KMS-11 (cell line): ENCODE measurements around the gene MBL2.

ENCODE experiments used
- H2AFZ ChIP-seq: fragments of 200-600 bp; sonication (generic); 2 replicates; pipeline ENCODE4 v1.6.1; 2016; ENCODE audit warnings: antibody characterized with exemption, mixed run types, low read depth
- H3K27ac ChIP-seq: fragments of 200-600 bp; sonication (generic); 2 replicates; pipeline ENCODE4 v1.6.1; 2016; ENCODE audit warnings: mild to moderate bottlenecking, mixed run types
- H3K27me3 ChIP-seq: fragments of 200-600 bp; sonication (generic); 2 replicates; pipeline ENCODE4 v1.6.1; 2017; ENCODE audit warnings: mild to moderate bottlenecking, low read depth, mixed run types, moderate library complexity; ENCODE audit not compliant: insufficient read depth
- H3K36me3 ChIP-seq: fragments of 200-600 bp; sonication (generic); 2 replicates; pipeline ENCODE4 v1.6.1; 2017; ENCODE audit warnings: mild to moderate bottlenecking, mixed run types; ENCODE audit not compliant: insufficient read depth
- H3K4me1 ChIP-seq: fragments of 200-600 bp; sonication (generic); 2 replicates; pipeline ENCODE4 v1.6.1; 2016; ENCODE audit warnings: mild to moderate bottlenecking, low read depth, mixed run types; ENCODE audit not compliant: poor library complexity, severe bottlenecking
- H3K4me2 ChIP-seq: fragments of 200-600 bp; sonication (generic); 2 replicates; pipeline ENCODE4 v1.7.0; 2016; ENCODE audit warnings: mild to moderate bottlenecking, mixed run types
- H3K4me3 ChIP-seq: fragments of 200-600 bp; sonication (generic); IDR thresholded peaks from 2 replicates; pipeline ENCODE4 v1.6.1; 2017; ENCODE audit warnings: low read depth, low read length, mixed read lengths; ENCODE audit not compliant: insufficient read depth
- H3K79me2 ChIP-seq: fragments of 200-600 bp; sonication (generic); 2 replicates; pipeline ENCODE4 v1.6.1; 2016; ENCODE audit warnings: low read depth, mixed run types; ENCODE audit not compliant: insufficient read depth
- H3K9ac ChIP-seq: fragments of 200-600 bp; sonication (generic); 2 replicates; pipeline ENCODE4 v1.6.1; 2016; ENCODE audit warnings: mild to moderate bottlenecking, mixed run types
- H4K20me1 ChIP-seq: fragments of 200-600 bp; sonication (generic); 2 replicates; pipeline ENCODE4 v1.6.1; 2016; ENCODE audit warnings: mild to moderate bottlenecking, mixed run types; ENCODE audit not compliant: insufficient read depth
- CTCF ChIP-seq: fragments of 200-600 bp; sonication (generic); conservative IDR thresholded peaks from 2 replicates; pipeline ENCODE4 v1.6.1; 2017; ENCODE audit warnings: low read depth, mild to moderate bottlenecking, antibody characterized with exemption, low read length, moderate library complexity, mixed read lengths

MBL2 gene

DNA sequence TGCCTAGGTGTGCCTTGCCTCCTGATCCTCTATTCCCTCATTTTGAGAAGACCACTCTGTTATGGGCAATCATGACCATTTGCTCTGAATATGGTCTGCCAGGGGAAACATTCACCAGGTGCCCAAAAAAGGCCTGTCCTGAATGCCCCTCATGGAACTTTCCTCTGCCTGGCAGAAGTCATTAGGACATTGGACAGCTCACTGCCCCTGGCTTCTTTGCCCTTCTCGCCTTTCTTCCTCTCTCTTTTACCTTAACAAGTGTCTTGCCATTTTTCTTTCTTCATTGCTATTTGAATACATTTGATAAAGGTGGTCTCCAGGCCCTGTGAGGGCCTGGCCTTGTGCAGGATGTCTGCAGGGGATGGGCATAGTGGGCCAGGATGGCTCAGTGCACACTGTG is 20.3 kb downstream of the MBL2 start:
- no peak for TF ChIP-seq CTCF
- Histone ChIP-seq H3K4me2 (no peak overlapping the region), H4K20me1 (no peaks in the 10 kb centered on the region), H3K27ac (no peak overlapping the region), H3K27me3 (no peaks in the 10 kb centered on the region), H2AFZ (no peak overlapping the region), H3K9ac (no peak overlapping the region), H3K36me3 (no peaks in the 10 kb centered on the region), H3K4me3 (no peak overlapping the region), H3K79me2 (no peaks in the 10 kb centered on the region), H3K4me1 (peaks cover 18% of the 10 kb centered on the region)

DNA sequence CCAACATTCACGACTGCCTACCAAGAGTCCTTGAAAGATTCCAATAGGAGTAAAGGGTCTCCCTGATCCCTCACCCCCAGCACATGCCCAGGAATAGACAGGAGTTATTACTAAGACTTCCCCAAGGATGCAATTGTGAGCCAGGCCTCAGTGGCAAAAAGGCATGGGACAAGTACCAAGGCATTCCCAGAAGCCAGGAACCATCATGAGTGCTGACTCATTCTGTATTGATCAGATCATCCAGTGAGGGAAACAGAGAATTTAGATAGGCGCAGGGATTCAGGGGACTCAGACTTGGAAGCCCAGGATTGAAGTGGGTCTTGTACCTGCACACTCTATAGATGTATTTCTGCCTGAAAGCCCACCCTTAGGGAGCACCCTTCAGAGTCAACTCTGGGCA is 21.2 kb downstream of the MBL2 start:
- peaks cover 18% of the 10 kb centered on the region for H3K4me1 ChIP-seq
- H3K36me3 ChIP-seq: no peaks in the 10 kb centered on the region
- no peak for TF ChIP-seq CTCF
- no peak overlapping the region for H3K4me2 ChIP-seq
- H2AFZ ChIP-seq: no peak overlapping the region
- no peak overlapping the region for H3K27ac ChIP-seq
- no peaks in the 10 kb centered on the region for H3K27me3 ChIP-seq
- no peaks in the 10 kb centered on the region for H3K79me2 ChIP-seq
- H3K9ac ChIP-seq: no peak overlapping the region
- H3K4me3 ChIP-seq: no peak overlapping the region
- no peaks in the 10 kb centered on the region for H4K20me1 ChIP-seq

GRCh38 chr10:52750629-52751028 is 22.0 kb downstream of the MBL2 start:
- H3K4me2 ChIP-seq: no peak overlapping the region

GRCh38 chr10:52747694-52748093 is 24.9 kb downstream of the MBL2 start:
- no peak overlapping the region for H3K9ac ChIP-seq

More at GRCh38 chr10:52750629-52751028, 22.0 kb downstream of the MBL2 start:
- Histone ChIP-seq H3K9ac (no peak overlapping the region), H3K27me3 (no peaks in the 10 kb centered on the region), H3K4me1 (peaks cover 16% of the 10 kb centered on the region), H2AFZ (no peak overlapping the region), H3K36me3 (no peaks in the 10 kb centered on the region), H3K4me3 (no peak overlapping the region), H3K79me2 (no peaks in the 10 kb centered on the region), H3K27ac (no peak overlapping the region), H4K20me1 (no peaks in the 10 kb centered on the region)
- no peak for TF ChIP-seq CTCF

More at GRCh38 chr10:52747694-52748093, 24.9 kb downstream of the MBL2 start:
- Histone ChIP-seq H3K4me1 (no peaks in the 10 kb centered on the region), H3K79me2 (no peaks in the 10 kb centered on the region), H3K4me2 (no peak overlapping the region), H3K27ac (no peak overlapping the region), H3K27me3 (no peaks in the 10 kb centered on the region), H2AFZ (no peak overlapping the region), H3K4me3 (no peak overlapping the region), H4K20me1 (no peaks in the 10 kb centered on the region), H3K36me3 (no peaks in the 10 kb centered on the region)
- no peak for TF ChIP-seq CTCF
